ENCODE data around the gene SMIM22.
A peak's percentile ranks its signal among the peaks of the same experiment; 100 is the strongest.

Gene SMIM22

DNA sequence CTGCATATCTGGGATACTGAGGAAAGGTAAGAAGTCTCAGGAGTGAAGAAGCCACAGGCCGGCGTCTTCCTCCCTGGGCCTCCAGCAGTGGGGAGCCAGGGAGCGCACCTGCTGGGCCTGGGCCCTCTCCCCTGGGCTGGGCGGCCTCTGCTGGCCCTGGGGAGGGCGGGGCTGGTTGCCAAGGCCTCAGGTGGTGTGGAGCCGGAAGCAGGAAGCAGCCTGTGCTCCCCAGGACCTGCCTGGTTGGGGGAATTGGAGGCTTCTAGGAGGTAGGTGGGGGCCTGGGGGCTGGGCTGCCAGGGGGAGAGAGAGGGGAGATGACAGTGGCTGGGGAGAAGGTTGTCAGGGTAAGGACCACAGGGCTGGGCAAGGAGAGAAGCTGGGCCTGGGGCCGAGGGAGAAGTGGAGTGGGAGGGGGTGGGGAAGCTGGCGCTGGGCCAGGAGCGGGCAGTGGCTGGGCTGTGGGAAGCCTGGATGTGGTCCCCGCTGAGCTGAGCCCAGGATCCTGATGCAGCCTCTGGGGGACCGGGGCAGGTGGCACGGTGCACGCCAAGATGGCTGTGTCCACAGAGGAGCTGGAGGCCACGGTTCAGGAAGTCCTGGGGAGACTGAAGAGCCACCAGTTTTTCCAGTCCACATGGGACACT is at the start of gene SMIM22:
Gene SMIM22, plus strand, starts transcription at position 189 of the 647 bp plus-strand sequence. Its CDS starts 366 bp downstream, at position 555.
- DNase-seq (ENCODE audit: low read depth) = no peak

DNA sequence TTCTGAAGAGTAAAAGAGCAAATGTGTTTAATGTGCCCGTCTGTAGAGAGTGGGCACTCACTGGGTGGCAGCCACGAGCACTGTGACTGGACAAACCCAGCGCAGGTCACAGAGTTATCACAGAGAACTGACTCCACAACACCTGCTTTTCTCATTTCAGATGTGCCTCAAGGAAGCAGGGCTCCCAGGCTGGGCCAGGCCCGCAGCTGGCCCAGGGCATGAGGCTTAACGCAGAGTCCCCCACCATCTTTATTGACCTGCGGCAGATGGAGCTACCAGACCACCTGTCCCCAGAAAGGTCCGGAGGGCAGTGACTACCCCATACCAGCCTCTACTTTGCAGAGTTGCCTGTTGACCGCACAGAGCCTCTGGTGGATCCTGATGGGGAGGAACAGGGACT is 49.0 kb upstream of the SMIM22 start:
- no peak for DNase-seq (ENCODE audit: low read depth)

GRCh38 chr16:4746991-4747574 is 48.1 kb upstream of the SMIM22 start:
- DNase-seq (ENCODE audit: low read depth) = no peak

DNA sequence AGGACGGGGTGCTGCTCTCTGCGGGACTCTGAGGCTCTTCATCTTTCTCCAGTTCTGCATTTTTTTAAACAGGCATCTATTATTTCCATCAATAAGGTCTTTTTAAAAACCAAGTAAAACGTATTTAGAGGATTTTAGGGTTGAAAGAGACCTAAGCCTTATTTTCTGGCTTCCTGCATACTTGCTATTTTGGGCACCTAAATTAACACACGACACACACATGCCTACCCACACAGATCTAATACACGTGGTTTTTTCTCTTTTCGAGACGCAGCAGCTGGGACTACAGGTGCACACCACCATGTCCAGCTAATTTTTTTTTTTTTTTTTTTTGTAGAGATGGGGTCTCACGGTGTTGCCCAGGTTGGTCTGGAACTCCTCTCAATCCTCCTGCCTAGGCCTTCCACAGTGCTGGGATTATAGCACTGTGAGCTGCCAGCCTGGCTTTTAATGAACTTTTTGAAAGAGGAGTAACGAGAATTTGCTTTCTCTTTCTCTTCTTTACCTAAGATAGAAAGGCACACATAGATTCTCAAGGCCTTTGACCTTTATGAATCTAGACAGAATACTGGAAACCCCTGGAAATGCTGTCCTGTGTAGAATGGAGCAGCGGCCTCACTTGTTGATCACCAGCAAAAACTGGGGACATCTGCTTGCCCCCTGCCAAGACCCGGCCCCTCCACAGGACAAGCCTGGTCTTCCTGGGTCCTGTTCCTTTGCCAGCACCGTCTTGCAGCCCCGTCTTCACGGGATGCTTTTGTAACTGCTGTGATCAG is 47.1 kb upstream of the SMIM22 start:
- DNase-seq (ENCODE audit: low read depth) = no peak

DNA sequence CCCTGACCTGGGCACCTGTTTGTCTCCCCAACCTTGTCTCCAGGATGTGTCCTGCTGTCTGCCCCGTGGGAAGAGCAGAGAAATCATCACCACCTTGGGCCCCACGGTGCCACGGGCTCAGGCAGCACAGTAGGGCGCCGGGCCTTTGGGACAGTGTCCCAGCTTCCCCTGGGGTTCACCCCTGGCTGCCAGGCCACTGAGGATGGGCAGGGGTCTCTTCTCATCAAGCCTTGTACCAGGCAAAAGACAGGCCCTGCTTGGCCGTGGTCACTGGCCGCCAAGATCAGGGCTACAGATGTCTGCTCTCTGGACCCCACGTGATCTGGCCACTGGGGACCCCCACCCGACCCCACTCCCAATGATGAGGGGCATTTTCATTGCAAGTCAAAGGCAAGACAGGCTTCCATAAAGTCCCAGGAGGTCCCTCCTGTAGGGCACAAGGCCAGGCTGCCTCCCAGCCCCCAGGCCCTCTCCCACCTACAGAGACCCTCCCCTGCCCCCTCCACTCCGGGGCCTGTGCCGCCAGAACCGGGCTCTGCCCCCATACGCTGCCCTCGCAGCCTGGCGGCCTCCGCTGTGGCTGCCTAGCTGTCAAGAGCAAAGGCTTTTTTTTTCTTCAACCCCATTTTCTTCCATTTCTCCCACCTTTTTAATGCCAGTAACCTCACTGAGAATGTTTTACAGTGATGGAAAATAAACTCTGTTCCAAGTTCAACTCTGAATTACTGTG is 46.3 kb upstream of the SMIM22 start:
- DNase-seq (ENCODE audit: low read depth) = no peak

DNA sequence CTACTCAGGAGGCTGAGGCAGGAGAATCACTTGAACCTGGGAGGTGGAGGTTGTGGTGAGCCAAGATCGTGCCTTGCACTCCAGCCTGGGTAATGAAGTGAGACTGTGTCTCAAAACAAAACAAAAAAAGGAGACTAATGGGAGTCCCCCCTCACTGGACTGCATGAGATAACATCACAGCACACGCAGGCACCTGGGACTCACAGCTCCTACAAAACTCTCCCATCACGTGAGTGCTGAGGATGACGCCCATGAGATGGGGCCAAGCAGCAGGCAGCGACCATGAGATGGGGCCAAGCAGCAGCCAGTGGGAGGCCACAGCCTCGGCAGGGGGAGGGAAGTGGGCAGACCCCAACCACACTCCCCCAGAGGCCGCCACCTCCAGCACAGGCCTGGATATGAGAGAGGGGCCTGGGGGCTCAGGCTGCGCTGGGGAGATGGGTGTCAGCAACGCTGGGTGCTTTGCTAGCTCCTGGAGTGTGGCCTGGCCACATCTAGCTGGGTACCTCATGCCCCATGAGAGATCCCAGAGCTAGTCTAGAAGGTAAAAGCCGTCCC is 45.4 kb upstream of the SMIM22 start:
- DNase-seq (ENCODE audit: low read depth) = no peak

- no peak for DNase-seq (ENCODE audit: low read depth)
Measured at GRCh38 chr16:4750896-4751295, 44.3 kb upstream of the SMIM22 start.

- no peak for DNase-seq (ENCODE audit: low read depth)
Measured at GRCh38 chr16:4752351-4753100, 42.6 kb upstream of the SMIM22 start.

DNA sequence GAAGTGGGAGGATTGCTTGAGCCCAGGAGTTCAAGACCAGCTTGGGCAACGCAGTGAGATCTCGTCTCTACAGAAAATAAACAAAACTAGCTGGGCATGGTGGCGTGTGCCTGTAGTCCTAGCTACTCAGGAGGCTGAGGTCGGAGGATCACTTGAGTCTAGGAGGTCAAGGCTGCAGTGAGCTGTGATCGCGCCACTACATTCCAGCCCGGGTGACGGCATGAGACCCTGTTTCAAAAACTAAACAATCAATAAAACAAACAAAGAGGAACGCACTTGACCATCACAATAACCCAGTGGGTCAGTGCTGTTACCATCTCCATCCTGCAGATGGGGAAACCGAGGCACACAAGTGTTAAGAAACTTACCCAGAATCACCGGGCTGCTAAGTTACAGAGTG is 41.9 kb upstream of the SMIM22 start:
- DNase-seq (ENCODE audit: low read depth) = no peak

DNA sequence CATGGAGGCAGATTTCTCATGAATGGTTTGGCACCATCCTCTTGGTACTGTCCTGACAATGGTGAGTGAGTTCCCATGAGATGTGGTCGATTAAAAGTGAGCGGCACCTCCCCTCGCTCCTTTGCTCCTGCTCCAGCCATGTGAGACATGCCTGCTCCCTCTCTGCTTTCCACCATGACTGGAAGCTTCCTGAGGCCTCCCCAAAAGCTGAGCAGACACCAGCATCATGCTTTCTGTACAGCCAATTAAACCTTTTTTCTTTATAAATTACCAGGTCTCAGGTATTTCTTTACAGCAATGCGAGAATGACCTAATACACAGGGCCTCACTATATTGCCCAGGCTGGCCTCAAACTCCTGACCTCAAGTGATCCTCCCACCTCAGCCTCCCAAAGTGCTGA is 40.3 kb upstream of the SMIM22 start:
- DNase-seq (ENCODE audit: low read depth) = no peak

DNA sequence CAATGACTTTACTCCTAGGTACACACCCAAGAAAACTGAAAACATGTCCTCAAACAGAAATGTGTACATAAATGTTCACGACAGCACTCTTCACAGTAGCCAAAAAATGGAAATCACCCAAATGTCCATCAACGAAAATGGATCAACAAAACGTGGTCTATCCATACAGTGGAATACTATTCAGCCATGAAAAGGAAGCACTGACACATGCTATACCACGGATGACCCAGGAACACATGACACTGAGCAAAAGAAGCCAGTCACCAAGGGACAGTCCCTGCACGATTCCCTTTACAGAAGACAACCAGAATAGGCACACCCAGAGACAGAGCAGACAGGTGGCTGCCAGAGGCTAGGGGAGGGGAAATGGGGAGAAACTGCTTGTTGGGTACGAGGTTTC is 39.5 kb upstream of the SMIM22 start:
- DNase-seq (ENCODE audit: low read depth) = no peak

DNA sequence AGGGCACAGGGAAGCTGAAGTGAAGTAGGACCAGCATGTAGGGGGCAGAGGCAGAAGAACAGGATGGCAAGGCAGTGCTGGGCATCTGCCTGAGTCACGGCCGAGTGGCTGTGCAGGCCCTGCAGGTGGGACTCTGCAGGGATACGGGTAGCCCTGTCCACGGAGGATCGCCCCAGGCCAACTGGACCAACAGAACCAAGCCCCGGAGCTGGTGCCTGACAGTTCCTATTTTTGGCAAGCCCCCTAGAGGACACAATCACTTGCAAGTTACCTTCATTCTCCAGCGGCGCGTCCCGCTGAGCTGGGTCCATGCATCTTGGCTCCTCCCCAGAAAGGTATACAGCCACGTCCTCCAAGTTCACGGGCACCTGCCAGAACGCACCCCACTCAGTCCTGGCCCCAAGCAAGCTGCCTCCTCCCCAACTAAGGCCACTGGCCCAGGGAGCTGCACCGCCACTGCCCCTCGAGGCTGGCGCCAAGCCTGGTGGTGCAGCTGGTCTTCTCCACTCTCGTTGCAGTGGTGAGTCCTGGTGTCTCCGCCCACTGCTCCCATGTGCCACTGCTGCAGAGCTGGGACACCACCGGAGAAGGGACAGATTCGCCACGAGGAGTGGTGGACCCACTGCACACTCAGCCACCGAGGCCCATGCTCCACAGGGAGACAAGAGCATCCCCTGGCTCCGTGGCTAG is 34.8 kb upstream of the SMIM22 start:
- DNase-seq (ENCODE audit: low read depth) = no peak

GRCh38 chr16:4762205-4762604 is 33.0 kb upstream of the SMIM22 start:
- no peak for DNase-seq (ENCODE audit: low read depth)

DNA sequence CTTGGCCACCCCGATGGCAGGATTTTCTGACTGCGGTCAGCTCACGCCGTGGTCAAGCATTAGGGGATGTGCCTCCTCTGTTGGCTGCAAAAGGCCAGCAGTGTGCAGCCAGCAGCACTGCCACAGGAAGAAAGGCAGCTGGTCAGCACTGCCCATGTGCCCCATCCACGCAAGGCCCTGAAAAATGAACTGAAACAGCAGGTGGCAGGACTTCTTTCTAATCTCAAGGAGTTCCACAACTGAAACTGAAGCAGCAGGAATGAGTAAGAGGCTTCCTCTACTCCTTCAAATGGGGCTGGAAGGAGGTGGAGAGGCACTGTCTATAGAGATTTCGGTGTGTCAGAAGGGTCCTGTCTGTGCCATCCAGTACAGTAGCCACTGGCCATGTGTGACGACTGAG is 31.4 kb upstream of the SMIM22 start:
- DNase-seq (ENCODE audit: low read depth) = no peak

DNA sequence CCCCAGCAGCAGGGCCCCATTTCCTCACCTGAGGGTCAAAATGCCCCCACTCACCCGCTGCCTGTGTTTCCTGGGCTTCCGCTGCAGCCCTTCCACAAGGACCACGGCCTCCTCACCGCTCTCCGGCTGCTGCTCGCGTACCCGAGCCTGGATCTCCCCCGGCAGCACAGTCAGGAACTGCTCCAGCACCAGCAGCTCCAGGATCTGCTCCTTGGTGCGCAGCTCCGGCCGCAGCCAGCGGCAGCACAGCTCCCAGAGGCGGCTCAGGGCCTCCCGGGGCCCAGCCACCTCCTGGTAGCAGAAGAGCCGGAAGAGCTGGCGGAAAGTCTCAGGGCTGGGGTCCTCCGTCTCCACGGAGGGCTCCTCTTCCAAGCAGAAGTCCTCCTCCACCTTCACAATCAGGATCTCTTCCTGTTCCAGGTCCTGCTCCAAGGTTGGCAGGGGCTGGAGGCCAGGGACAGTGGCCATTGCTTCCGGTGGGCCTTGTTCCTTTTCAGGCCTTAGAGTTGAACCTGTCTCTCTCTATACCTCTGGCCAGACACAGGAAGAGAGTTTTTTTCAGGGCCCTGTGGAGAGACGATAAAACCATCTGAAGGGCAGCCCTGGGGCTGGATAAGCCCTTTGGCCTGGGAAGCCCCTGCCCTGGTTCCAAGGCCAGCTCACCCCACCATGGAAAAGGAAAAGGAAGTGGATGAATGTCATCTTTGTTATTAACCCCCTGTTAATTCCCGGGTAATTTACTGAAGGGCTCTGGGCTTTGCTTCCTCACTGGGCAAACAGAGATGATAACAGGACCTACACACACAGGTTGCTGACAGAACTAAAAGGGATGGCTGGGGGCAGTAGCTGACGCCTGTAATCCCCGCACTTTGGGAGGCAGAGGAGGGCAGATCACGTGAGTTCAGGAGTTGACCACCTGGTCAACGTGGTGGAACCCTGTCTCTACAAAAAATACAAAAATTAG is 29.4 kb upstream of the SMIM22 start:
- no peak for DNase-seq (ENCODE audit: low read depth)

- peak; percentile 86 for DNase-seq (ENCODE audit: low read depth)
Measured at GRCh38 chr16:4766875-4767628, 28.1 kb upstream of the SMIM22 start, which contains the start of gene ZNF500. Gene ZNF500 (minus strand): TSS chr16:4767162. CDS start chr16:4765978, 1,184 bp downstream.

DNA sequence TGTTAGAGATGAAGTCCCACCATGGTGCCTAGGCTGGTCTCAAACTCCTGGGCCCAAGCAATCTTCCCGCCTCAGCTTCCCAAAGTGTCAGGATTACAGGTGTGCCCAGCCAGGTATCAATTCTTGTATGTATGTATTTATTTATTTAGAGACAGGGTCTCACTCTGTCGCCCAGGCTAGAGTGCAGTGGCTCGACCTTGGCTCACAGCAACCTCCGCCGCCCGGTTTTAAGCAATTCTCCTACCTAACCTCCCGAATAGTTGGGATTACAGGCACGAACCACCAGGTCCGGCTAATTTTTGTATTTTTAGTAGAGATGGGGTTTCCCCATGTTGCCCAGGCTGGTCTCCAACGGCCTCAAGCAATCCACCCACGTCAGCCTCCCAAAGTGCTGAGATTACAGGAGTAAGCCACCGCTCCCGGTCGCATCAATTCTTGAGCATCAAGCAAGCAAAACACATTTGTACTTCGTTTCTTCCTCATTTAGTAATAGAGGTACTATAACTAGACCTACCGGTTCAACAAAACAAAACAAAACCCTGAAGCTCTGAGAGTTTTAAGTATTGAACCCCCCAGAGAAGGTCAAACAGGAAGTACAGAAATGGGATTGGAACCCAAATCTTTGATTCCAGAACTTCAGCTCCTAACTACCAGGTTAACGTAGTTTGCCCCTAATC is 27.2 kb upstream of the SMIM22 start:
- DNase-seq (ENCODE audit: low read depth) = no peak

DNA sequence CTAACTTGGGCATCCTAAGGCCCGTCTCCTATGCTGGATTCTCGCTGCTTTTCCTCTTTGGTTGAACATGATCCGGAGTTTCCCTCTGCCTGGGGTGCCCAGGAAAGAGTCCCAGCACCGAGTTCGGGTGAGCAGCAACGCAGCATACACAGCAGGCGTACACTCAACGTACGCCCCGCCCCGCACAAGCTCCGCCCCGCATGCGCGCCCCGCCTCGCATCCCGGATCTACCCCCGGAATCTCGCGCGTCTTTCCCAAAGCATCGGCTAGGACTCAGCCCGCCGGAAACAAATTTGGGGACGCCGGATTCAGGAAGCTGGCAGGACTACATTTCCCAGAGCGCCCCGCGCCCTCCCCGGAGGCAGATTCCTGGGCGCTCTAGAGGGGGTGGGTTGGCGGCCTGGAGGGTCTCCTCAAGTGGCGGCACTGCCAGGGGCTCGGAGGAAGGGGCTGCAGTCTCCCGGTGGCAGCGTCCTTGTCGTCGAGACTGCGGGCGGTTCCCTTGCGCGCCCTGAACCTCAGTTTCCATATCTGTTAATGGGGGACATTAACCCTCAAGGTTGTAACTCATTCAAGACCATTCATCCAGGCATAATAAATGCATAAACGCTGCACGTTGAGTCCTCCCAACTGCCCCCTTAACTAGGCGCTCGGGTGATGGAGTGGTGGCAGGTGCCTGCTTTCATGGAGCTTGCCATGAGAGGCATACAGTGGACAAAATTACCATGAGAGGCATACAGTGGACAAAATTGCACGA is 26.4 kb upstream of the SMIM22 start:
- DNase-seq (ENCODE audit: low read depth) = peak; percentile 74
